ENCODE measurements around the gene CAPN6. TPM values are rescaled to one million over a fixed set of nuclear protein-coding genes. Genes with fewer than 3 reads are reported as not detected.

CAPN6 gene
- total RNA-seq, 2 experiments from 2014 or later: not detected

GRCh38 chrX:111207851-111208250, 62.4 kb downstream of the CAPN6 start:
- H3K4me3 ChIP-seq (ENCODE audit: low read depth, low read length, poor library complexity, severe bottlenecking): no peak overlapping the region
- CTCF ChIA-PET (ENCODE audit: unreplicated experiment): no interaction called here
- POLR2A ChIA-PET: no interaction called here
- no peaks in the 10 kb centered on the region for H3K79me2 ChIP-seq (ENCODE audit: insufficient read depth, low read depth, low read length)
- H3K4me2 ChIP-seq (ENCODE audit: low read length): no peak overlapping the region
- intact Hi-C loops (cut with micrococcal nuclease; ENCODE audit: unreplicated experiment): no loop called here
- H3K9me2 ChIP-seq (ENCODE audit: insufficient read depth, low read length): no peaks in the 10 kb centered on the region
- BruUV-seq (replicated peaks): no TSS peak
- no peak for DNase-seq (ENCODE audit: low spot score)
- H2AFZ ChIP-seq (ENCODE audit: low read length): no peak overlapping the region
- H3K4me1 ChIP-seq (ENCODE audit: insufficient read depth, low read length, poor library complexity, severe bottlenecking): no peaks in the 10 kb centered on the region
- no peak overlapping the region for H3K27ac ChIP-seq (ENCODE audit: low read depth, low read length, poor library complexity, severe bottlenecking)
- TF ChIP-seq, protein P1, sequence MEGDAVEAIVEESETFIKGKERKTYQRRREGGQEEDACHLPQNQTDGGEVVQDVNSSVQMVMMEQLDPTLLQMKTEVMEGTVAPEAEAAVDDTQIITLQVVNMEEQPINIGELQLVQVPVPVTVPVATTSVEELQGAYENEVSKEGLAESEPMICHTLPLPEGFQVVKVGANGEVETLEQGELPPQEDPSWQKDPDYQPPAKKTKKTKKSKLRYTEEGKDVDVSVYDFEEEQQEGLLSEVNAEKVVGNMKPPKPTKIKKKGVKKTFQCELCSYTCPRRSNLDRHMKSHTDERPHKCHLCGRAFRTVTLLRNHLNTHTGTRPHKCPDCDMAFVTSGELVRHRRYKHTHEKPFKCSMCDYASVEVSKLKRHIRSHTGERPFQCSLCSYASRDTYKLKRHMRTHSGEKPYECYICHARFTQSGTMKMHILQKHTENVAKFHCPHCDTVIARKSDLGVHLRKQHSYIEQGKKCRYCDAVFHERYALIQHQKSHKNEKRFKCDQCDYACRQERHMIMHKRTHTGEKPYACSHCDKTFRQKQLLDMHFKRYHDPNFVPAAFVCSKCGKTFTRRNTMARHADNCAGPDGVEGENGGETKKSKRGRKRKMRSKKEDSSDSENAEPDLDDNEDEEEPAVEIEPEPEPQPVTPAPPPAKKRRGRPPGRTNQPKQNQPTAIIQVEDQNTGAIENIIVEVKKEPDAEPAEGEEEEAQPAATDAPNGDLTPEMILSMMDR (conservative IDR thresholded peaks at IDR 0.05; ENCODE audit: low read length): no peak
- TF ChIP-seq EZH2phosphoT487 (IDR thresholded peaks at IDR 0.05; ENCODE audit: borderline replicate concordance, low read depth, low read length): no peak
- H4K20me1 ChIP-seq (ENCODE audit: insufficient read depth, low read length): no peaks in the 10 kb centered on the region
- H3K36me3 ChIP-seq (ENCODE audit: insufficient read depth, low read length): no peaks in the 10 kb centered on the region
- H3K9me3 ChIP-seq (ENCODE audit: low read length): no peaks in the 10 kb centered on the region

GRCh38 chrX:111200327-111200726, 70.0 kb downstream of the CAPN6 start:
- Histone ChIP-seq H3K79me2 (ENCODE audit: insufficient read depth, low read depth, low read length) (no peaks in the 10 kb centered on the region), H3K36me3 (ENCODE audit: insufficient read depth, low read length) (no peaks in the 10 kb centered on the region), H3K9me2 (ENCODE audit: insufficient read depth, low read length) (no peaks in the 10 kb centered on the region), H3K4me1 (ENCODE audit: insufficient read depth, low read length, poor library complexity, severe bottlenecking) (no peaks in the 10 kb centered on the region), H3K9me3 (ENCODE audit: low read length) (no peaks in the 10 kb centered on the region), H3K4me2 (ENCODE audit: low read length) (no peak overlapping the region), H4K20me1 (ENCODE audit: insufficient read depth, low read length) (no peaks in the 10 kb centered on the region), H2AFZ (ENCODE audit: low read length) (no peak overlapping the region), H3K27ac (ENCODE audit: low read depth, low read length, poor library complexity, severe bottlenecking) (no peak overlapping the region), H3K4me3 (ENCODE audit: low read depth, low read length, poor library complexity, severe bottlenecking) (no peak overlapping the region)
- CTCF ChIA-PET (ENCODE audit: unreplicated experiment): no interaction called here
- DNase-seq (ENCODE audit: low spot score): no peak
- TF ChIP-seq, protein P1 (conservative IDR thresholded peaks at IDR 0.05; ENCODE audit: low read length): no peak
- no peak for TF ChIP-seq EZH2phosphoT487 (IDR thresholded peaks at IDR 0.05; ENCODE audit: borderline replicate concordance, low read depth, low read length)
- POLR2A ChIA-PET: no interaction called here
- BruUV-seq (replicated peaks): no TSS peak
- intact Hi-C loops (cut with micrococcal nuclease; ENCODE audit: unreplicated experiment): no loop called here

GRCh38 chrX:111199505-111199904, 70.8 kb downstream of the CAPN6 start:
- BruUV-seq (replicated peaks): no TSS peak
- H3K27ac ChIP-seq (ENCODE audit: low read depth, low read length, poor library complexity, severe bottlenecking): no peak overlapping the region
- CTCF ChIA-PET (ENCODE audit: unreplicated experiment): no interaction called here
- no peak overlapping the region for H3K4me2 ChIP-seq (ENCODE audit: low read length)
- POLR2A ChIA-PET: no interaction called here
- DNase-seq (ENCODE audit: low spot score): no peak
- H3K4me1 ChIP-seq (ENCODE audit: insufficient read depth, low read length, poor library complexity, severe bottlenecking): no peaks in the 10 kb centered on the region
- no peaks in the 10 kb centered on the region for H4K20me1 ChIP-seq (ENCODE audit: insufficient read depth, low read length)
- no peak overlapping the region for H2AFZ ChIP-seq (ENCODE audit: low read length)
- intact Hi-C loops (cut with micrococcal nuclease; ENCODE audit: unreplicated experiment): no loop called here
- no peak overlapping the region for H3K4me3 ChIP-seq (ENCODE audit: low read depth, low read length, poor library complexity, severe bottlenecking)
- H3K79me2 ChIP-seq (ENCODE audit: insufficient read depth, low read depth, low read length): no peaks in the 10 kb centered on the region
- TF ChIP-seq EZH2phosphoT487 (IDR thresholded peaks at IDR 0.05; ENCODE audit: borderline replicate concordance, low read depth, low read length): no peak
- TF ChIP-seq, protein P1 (conservative IDR thresholded peaks at IDR 0.05; ENCODE audit: low read length): no peak
- no peaks in the 10 kb centered on the region for H3K36me3 ChIP-seq (ENCODE audit: insufficient read depth, low read length)
- H3K9me2 ChIP-seq (ENCODE audit: insufficient read depth, low read length): no peaks in the 10 kb centered on the region
- no peaks in the 10 kb centered on the region for H3K9me3 ChIP-seq (ENCODE audit: low read length)

Other genes starting within 250 kb of the CAPN6 start
- gene PAK3, start 174.3 kb downstream of the CAPN6 start, total RNA-seq (2014; rRNA removed; shearing (Covaris generic)): not detected in 2 replicates
- not detected in 2 replicates for gene PAK3, start 174.3 kb downstream of the CAPN6 start, total RNA-seq (2022)
- not detected in 2 replicates for gene DCX, start 141.7 kb upstream of the CAPN6 start, total RNA-seq (2014; rRNA removed; shearing (Covaris generic))
- not detected in 2 replicates for gene DCX, start 141.7 kb upstream of the CAPN6 start, total RNA-seq (2022)
- gene SERTM2, start 241.2 kb upstream of the CAPN6 start, total RNA-seq (2014; rRNA removed; shearing (Covaris generic)): not detected in 2 replicates
- not detected in 2 replicates for gene SERTM2, start 241.2 kb upstream of the CAPN6 start, total RNA-seq (2022)

Data from OCI-LY7 (cell line).